Astrocyte (in vitro differentiated cells and primary cell): ENCODE measurements around the gene SCYGR7.

ENCODE experiments used
- EZH2 ChIP-seq: IDR thresholded peaks from 2 replicates; pipeline ENCODE4 v1.6.1; 2012; ENCODE audit warnings: mild to moderate bottlenecking, low read length, inconsistent platforms; ENCODE audit not compliant: insufficient read depth
- TF ChIP-seq, protein P1 (sequence below): IDR thresholded peaks from 2 replicates; pipeline ENCODE4 v1.5.1; 2011; ENCODE audit warnings: low read depth, mild to moderate bottlenecking, inconsistent platforms, low read length, moderate library complexity; ENCODE audit not compliant: insufficient read depth

DNA sequence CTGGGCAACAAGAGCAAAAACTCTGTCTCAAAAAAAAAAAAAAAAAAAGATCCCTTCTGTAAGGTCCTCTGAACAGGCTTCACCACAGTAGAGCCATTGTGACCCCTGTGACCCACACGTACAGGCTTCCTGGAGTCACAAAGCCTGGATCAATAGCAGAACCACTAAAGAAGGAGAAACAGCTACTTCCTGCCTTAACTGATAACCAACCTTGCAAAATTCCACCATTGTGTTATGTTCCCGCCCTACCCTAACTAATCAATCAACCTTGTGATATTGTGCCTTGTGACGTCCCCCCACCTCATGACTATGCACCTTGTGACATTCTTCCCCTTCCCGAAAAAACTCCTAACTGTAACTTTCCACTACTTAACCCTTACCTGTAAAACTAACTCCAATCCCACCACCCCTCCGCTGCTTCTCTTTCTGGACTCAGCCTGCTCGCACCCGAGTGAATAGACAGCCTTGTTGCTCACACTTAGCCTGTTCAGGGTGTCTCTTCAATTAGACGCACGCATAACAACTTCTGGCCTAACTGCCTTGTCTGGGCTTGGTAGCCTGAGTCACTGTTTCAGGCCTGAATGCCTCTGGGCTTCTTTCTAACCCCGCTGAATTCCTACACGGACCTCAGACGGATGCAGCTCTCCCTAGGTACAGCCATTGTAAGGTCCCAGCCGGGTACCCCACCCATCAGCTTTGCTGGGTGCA is 31.4 kb downstream of the SCYGR7 start:
- TF ChIP-seq, protein P1, sequence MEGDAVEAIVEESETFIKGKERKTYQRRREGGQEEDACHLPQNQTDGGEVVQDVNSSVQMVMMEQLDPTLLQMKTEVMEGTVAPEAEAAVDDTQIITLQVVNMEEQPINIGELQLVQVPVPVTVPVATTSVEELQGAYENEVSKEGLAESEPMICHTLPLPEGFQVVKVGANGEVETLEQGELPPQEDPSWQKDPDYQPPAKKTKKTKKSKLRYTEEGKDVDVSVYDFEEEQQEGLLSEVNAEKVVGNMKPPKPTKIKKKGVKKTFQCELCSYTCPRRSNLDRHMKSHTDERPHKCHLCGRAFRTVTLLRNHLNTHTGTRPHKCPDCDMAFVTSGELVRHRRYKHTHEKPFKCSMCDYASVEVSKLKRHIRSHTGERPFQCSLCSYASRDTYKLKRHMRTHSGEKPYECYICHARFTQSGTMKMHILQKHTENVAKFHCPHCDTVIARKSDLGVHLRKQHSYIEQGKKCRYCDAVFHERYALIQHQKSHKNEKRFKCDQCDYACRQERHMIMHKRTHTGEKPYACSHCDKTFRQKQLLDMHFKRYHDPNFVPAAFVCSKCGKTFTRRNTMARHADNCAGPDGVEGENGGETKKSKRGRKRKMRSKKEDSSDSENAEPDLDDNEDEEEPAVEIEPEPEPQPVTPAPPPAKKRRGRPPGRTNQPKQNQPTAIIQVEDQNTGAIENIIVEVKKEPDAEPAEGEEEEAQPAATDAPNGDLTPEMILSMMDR, result no peak
- TF ChIP-seq EZH2, result no peak
